Kidney epithelial cell (primary cell): ENCODE results near the gene CLDN14. TPM values are rescaled to one million over a fixed set of nuclear protein-coding genes. Genes with fewer than 3 reads are reported as not detected.

Experiments
- DNase-seq: peaks from one replicate; pipeline ENCODE4 v3.0.0-alpha.2; 2010; ENCODE audit warnings: low read depth
- H3K27me3 ChIP-seq: 2 replicates; pipeline ENCODE4 v1.6.0; 2011; ENCODE audit warnings: low read length; ENCODE audit not compliant: control insufficient read depth, insufficient read depth
- H3K36me3 ChIP-seq: 2 replicates; pipeline ENCODE4 v1.5.1; 2011; ENCODE audit warnings: low read length; ENCODE audit not compliant: control insufficient read depth, insufficient read depth
- H3K4me3 ChIP-seq: 2 replicates; pipeline ENCODE4 v1.5.1; 2011; ENCODE audit warnings: low read depth, mild to moderate bottlenecking, control low read depth, low read length
- CTCF ChIP-seq: IDR thresholded peaks from 2 replicates; pipeline ENCODE4 v1.5.1; 2011; ENCODE audit warnings: mild to moderate bottlenecking, moderate library complexity, low read length, control low read depth, inconsistent platforms; ENCODE audit not compliant: insufficient read depth, poor library complexity, severe bottlenecking
- total RNA-seq: library from RNA; depleted of rRNA; stranded (reverse); fragments of >200 nt; gene quantifications from 2 replicates; pipeline ENCODE4 v1.2.3, GENCODE V29; 2015

Gene CLDN14
- total RNA-seq, 1 donor from 2014 or later: 2.1 TPM

- Histone ChIP-seq H3K36me3 (no peaks in the 10 kb centered on the region), H3K27me3 (no peaks in the 10 kb centered on the region), H3K4me3 (no peak overlapping the region)
- no peak for DNase-seq
- TF ChIP-seq CTCF: no peak
These were observed 5.3 kb downstream of the CLDN14 start for GRCh38 chr21:36474591-36474990.

- Histone ChIP-seq H3K4me3 (no peak overlapping the region), H3K36me3 (no peaks in the 10 kb centered on the region), H3K27me3 (no peaks in the 10 kb centered on the region)
- no peak for TF ChIP-seq CTCF
- no peak for DNase-seq
These were observed 6.7 kb downstream of the CLDN14 start for GRCh38 chr21:36473203-36473602.

- Histone ChIP-seq H3K4me3 (no peak overlapping the region), H3K27me3 (no peaks in the 10 kb centered on the region), H3K36me3 (no peaks in the 10 kb centered on the region)
- TF ChIP-seq CTCF: no peak
- no peak for DNase-seq
These were observed 7.5 kb downstream of the CLDN14 start for GRCh38 chr21:36472377-36472776.

- Histone ChIP-seq H3K4me3 (no peak overlapping the region), H3K27me3 (no peaks in the 10 kb centered on the region), H3K36me3 (no peaks in the 10 kb centered on the region)
- no peak for TF ChIP-seq CTCF
- DNase-seq: no peak
These were observed 8.6 kb downstream of the CLDN14 start for GRCh38 chr21:36471254-36471723.

- H3K36me3 ChIP-seq: no peaks in the 10 kb centered on the region
- TF ChIP-seq CTCF: no peak
- DNase-seq: no peak
- H3K4me3 ChIP-seq: no peak overlapping the region
- no peaks in the 10 kb centered on the region for H3K27me3 ChIP-seq
These were observed 9.6 kb downstream of the CLDN14 start for GRCh38 chr21:36470294-36470693.

- no peaks in the 10 kb centered on the region for H3K27me3 ChIP-seq
- H3K4me3 ChIP-seq: no peak overlapping the region
- H3K36me3 ChIP-seq: no peaks in the 10 kb centered on the region
- DNase-seq: no peak
- TF ChIP-seq CTCF: no peak
These were observed 13.8 kb downstream of the CLDN14 start for GRCh38 chr21:36466061-36466511.
